MCF 10A (cell line): ENCODE data around the gene RHEBL1. TPM values are rescaled to one million over a fixed set of nuclear protein-coding genes. Genes with fewer than 3 reads are reported as not detected.
A peak's percentile ranks its signal among the peaks of the same experiment; 100 is the strongest.
"Not testable (repeated sequence)": the region's sequence is repeated elsewhere in the genome, so short reads cannot be mapped to it uniquely, and the experiment has no call there.

ENCODE experiments used
- BruUV-seq: library from RNA; stranded (reverse); fragments of 400-500 nt; replicated peaks from 2 replicates; lab custom pipeline; 2021; lab: Mats Ljungman, UMichigan
- CTCF ChIA-PET: fragments of 300-600 bp; sonication (Branson Sonifier 250); formaldehyde crosslinking; extraction: SDS; loops from one replicate; lab custom pipeline; 2021; ENCODE audit warnings: antibody characterized with exemption, inconsistent platforms; lab: Yijun Ruan, JAX
- POLR2A ChIA-PET: fragments of 300-600, 350-650 bp; sonication (Branson Sonifier 250); formaldehyde crosslinking; extraction: SDS; loops from one replicate; lab custom pipeline; 2020; ENCODE audit warnings: antibody characterized with exemption, inconsistent platforms; lab: Yijun Ruan, JAX
- DNase-seq: peaks from one replicate; pipeline ENCODE4 v3.0.0-alpha.2; 2018; ENCODE audit not compliant: unreplicated experiment
- H3K27ac Mint-ChIP-seq: one replicate; pipeline ENCODE4 v1.8.0; 2022; ENCODE audit warnings: mild to moderate bottlenecking, low read depth, mixed read lengths; ENCODE audit not compliant: unreplicated experiment
- H3K27me3 Mint-ChIP-seq: one replicate; pipeline ENCODE4 v1.8.0; 2022; ENCODE audit warnings: mixed read lengths; ENCODE audit not compliant: insufficient read depth, unreplicated experiment
- H3K36me3 Mint-ChIP-seq: one replicate; pipeline ENCODE4 v1.8.0; 2022; ENCODE audit warnings: mild to moderate bottlenecking, moderate library complexity, mixed read lengths; ENCODE audit not compliant: insufficient read depth, unreplicated experiment
- H3K4me1 Mint-ChIP-seq: one replicate; pipeline ENCODE4 v1.8.0; 2022; ENCODE audit warnings: mixed read lengths; ENCODE audit not compliant: insufficient read depth, unreplicated experiment
- H3K4me3 Mint-ChIP-seq: one replicate; pipeline ENCODE4 v1.8.0; 2022; ENCODE audit warnings: mild to moderate bottlenecking, moderate library complexity, mixed read lengths; ENCODE audit not compliant: unreplicated experiment
- H3K9me3 Mint-ChIP-seq: one replicate; pipeline ENCODE4 v1.8.0; 2022; ENCODE audit warnings: mixed read lengths; ENCODE audit not compliant: unreplicated experiment
- CTCF ChIP-seq: fragments of 200-600 bp; IDR thresholded peaks from one replicate; pipeline ENCODE4 v1.8.0; 2022; ENCODE audit warnings: antibody characterized with exemption, mild to moderate bottlenecking; ENCODE audit not compliant: unreplicated experiment
- intact Hi-C: fragments of 100-400 bp; cut with micrococcal nuclease; formaldehyde crosslinking; loops from 2 replicates; pipeline ENCODE4 v1.14.1; 2022
- total RNA-seq: library from RNA; stranded (reverse); gene quantifications from 2 replicates; pipeline ENCODE4 v1.2.3, GENCODE V29; 2022

RHEBL1 gene
- total RNA-seq, 1 experiment from 2014 or later = 0.35 TPM

GRCh38 chr12:49070971-49071370 lies 1.2 kb upstream of the RHEBL1 start:
- H3K4me1 Mint-ChIP-seq = peaks cover 18% of the 10 kb centered on the region
- intact Hi-C loops = no loop called here
- ChIA-PET POLR2A (interaction anchor here (1.4 to 1.8 kb wide), 4 partner anchors 11 to 60 kb away, joined by 3 to 30 read pairs (median 4); partner anchors contain the start of gene TUBA1B), CTCF (interaction anchor here (0.7 to 1.0 kb wide), 4 partner anchors 11 to 38 kb away, joined by 4 to 7 read pairs (median 5); no protein-coding TSS in a partner anchor)
- no peak overlapping the region for H3K27ac Mint-ChIP-seq
- DNase-seq = no peak
- H3K27me3 Mint-ChIP-seq = no peaks in the 10 kb centered on the region
- BruUV-seq = no TSS peak
- no peak for TF ChIP-seq CTCF
- H3K4me3 Mint-ChIP-seq = no peak overlapping the region
- no peaks in the 10 kb centered on the region for H3K36me3 Mint-ChIP-seq
- H3K9me3 Mint-ChIP-seq = no peaks in the 10 kb centered on the region

GRCh38 chr12:49068879-49069506 lies 786 bp downstream of the RHEBL1 start:
- BruUV-seq = no TSS peak
- Mint-ChIP-seq H3K27me3 (no peaks in the 10 kb centered on the region), H3K9me3 (no peaks in the 10 kb centered on the region), H3K36me3 (no peaks in the 10 kb centered on the region), H3K27ac (peak overlapping the region; percentile 73), H3K4me1 (peaks cover 21% of the 10 kb centered on the region), H3K4me3 (peak overlapping the region; percentile 83)
- TF ChIP-seq CTCF = no peak
- ChIA-PET POLR2A (interaction anchor here (1.2 to 2.7 kb wide), 10 partner anchors 9 to 196 kb away, joined by 3 to 30 read pairs (median 8); partner anchors contain the start of genes KMT2D, LMBR1L, TUBA1A and TUBA1B), CTCF (interaction anchor here (0.7 to 2.3 kb wide), 9 partner anchors 15 to 166 kb away, joined by 3 to 10 read pairs (median 4); no protein-coding TSS in a partner anchor)
- DNase-seq = no peak
- intact Hi-C loops = loop anchor here (2.0 to 10.0 kb wide), 2 partner anchors 20 to 196 kb away; partner anchors contain the start of gene TUBA1C

GRCh38 chr12:49066120-49066519 lies 3.7 kb downstream of the RHEBL1 start:
- ChIA-PET CTCF (interaction anchor here (0.6 to 5.3 kb wide), 11 partner anchors 18 to 178 kb away, joined by 3 to 48 read pairs (median 4); partner anchors contain the start of gene LMBR1L), POLR2A (interaction anchor here (0.6 to 1.1 kb wide), 2 partner anchors 55 to 121 kb away, joined by 3 read pairs; no protein-coding TSS in a partner anchor)
- H3K4me3 Mint-ChIP-seq = no peak overlapping the region
- no peak for DNase-seq
- no peaks in the 10 kb centered on the region for H3K9me3 Mint-ChIP-seq
- no peaks in the 10 kb centered on the region for H3K27me3 Mint-ChIP-seq
- H3K4me1 Mint-ChIP-seq = peaks cover 28% of the 10 kb centered on the region
- no peak overlapping the region for H3K27ac Mint-ChIP-seq
- BruUV-seq = no TSS peak
- intact Hi-C loops = loop anchor here (10.0 kb wide), 1 partner anchor 199 kb away; the partner anchor contains the start of gene TUBA1C
- H3K36me3 Mint-ChIP-seq = no peaks in the 10 kb centered on the region
- no peak for TF ChIP-seq CTCF

- no TSS peak for BruUV-seq
- H3K27ac Mint-ChIP-seq = no peak overlapping the region
- peaks cover 8% of the 10 kb centered on the region for H3K36me3 Mint-ChIP-seq
- H3K4me3 Mint-ChIP-seq = no peak overlapping the region
- TF ChIP-seq CTCF = no peak
- H3K4me1 Mint-ChIP-seq = peaks cover 22% of the 10 kb centered on the region
- intact Hi-C loops = loop anchor here (1.0 to 10.0 kb wide), 6 partner anchors 28 to 200 kb away; partner anchors contain the start of genes TUBA1B and TUBA1C
- DNase-seq = no peak
- ChIA-PET CTCF (interaction anchor here (0.5 to 5.3 kb wide), 27 partner anchors 11 to 1288 kb away, joined by 3 to 48 read pairs (median 5); partner anchors contain the start of genes DHH, LMBR1L, PRKAG1 and TUBA1B), POLR2A (interaction anchor here (1.2 to 4.4 kb wide), 4 partner anchors 33 to 66 kb away, joined by 4 to 36 read pairs (median 7); partner anchors contain the start of genes LMBR1L and TUBA1B)
- no peaks in the 10 kb centered on the region for H3K9me3 Mint-ChIP-seq
- H3K27me3 Mint-ChIP-seq = no peaks in the 10 kb centered on the region
Observed at GRCh38 chr12:49064767-49065152, 5.0 kb downstream of the RHEBL1 start.

GRCh38 chr12:49061916-49062315 lies 7.9 kb downstream of the RHEBL1 start:
- not testable (repeated sequence) for H3K9me3 Mint-ChIP-seq

More at GRCh38 chr12:49061916-49062315, 7.9 kb downstream of the RHEBL1 start:
- intact Hi-C loops = loop anchor here (10.0 kb wide), 1 partner anchor 203 kb away; the partner anchor contains the start of gene TUBA1C
- not testable (repeated sequence) for DNase-seq, H3K36me3 Mint-ChIP-seq, BruUV-seq, H3K27ac Mint-ChIP-seq, H3K27me3 Mint-ChIP-seq
- ChIA-PET CTCF (interaction anchor here (3.2 to 5.3 kb wide), 3 partner anchors 24 to 59 kb away, joined by 20 to 48 read pairs (median 46); no protein-coding TSS in a partner anchor), POLR2A (interaction anchor here (4.4 kb wide), 1 partner anchor 68 kb away, joined by 36 read pairs; the partner anchor contains the start of gene TUBA1B)
- H3K4me3 Mint-ChIP-seq = peak overlapping the region; percentile 91
- peaks cover 18% of the 10 kb centered on the region for H3K4me1 Mint-ChIP-seq
